HG03025 (cell line): ENCODE measurements around the gene INTS6.

Source experiments
- ATAC-seq: cut with Tn5 transposase; IDR thresholded peaks from one replicate; pipeline ENCODE4 v1.9.1; 2021; ENCODE audit warnings: mild to moderate bottlenecking, moderate library complexity; ENCODE audit not compliant: unreplicated experiment, low FRiP score

INTS6 gene, protein sequence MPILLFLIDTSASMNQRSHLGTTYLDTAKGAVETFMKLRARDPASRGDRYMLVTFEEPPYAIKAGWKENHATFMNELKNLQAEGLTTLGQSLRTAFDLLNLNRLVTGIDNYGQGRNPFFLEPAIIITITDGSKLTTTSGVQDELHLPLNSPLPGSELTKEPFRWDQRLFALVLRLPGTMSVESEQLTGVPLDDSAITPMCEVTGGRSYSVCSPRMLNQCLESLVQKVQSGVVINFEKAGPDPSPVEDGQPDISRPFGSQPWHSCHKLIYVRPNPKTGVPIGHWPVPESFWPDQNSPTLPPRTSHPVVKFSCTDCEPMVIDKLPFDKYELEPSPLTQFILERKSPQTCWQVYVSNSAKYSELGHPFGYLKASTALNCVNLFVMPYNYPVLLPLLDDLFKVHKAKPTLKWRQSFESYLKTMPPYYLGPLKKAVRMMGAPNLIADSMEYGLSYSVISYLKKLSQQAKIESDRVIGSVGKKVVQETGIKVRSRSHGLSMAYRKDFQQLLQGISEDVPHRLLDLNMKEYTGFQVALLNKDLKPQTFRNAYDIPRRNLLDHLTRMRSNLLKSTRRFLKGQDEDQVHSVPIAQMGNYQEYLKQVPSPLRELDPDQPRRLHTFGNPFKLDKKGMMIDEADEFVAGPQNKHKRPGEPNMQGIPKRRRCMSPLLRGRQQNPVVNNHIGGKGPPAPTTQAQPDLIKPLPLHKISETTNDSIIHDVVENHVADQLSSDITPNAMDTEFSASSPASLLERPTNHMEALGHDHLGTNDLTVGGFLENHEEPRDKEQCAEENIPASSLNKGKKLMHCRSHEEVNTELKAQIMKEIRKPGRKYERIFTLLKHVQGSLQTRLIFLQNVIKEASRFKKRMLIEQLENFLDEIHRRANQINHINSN

DNA sequence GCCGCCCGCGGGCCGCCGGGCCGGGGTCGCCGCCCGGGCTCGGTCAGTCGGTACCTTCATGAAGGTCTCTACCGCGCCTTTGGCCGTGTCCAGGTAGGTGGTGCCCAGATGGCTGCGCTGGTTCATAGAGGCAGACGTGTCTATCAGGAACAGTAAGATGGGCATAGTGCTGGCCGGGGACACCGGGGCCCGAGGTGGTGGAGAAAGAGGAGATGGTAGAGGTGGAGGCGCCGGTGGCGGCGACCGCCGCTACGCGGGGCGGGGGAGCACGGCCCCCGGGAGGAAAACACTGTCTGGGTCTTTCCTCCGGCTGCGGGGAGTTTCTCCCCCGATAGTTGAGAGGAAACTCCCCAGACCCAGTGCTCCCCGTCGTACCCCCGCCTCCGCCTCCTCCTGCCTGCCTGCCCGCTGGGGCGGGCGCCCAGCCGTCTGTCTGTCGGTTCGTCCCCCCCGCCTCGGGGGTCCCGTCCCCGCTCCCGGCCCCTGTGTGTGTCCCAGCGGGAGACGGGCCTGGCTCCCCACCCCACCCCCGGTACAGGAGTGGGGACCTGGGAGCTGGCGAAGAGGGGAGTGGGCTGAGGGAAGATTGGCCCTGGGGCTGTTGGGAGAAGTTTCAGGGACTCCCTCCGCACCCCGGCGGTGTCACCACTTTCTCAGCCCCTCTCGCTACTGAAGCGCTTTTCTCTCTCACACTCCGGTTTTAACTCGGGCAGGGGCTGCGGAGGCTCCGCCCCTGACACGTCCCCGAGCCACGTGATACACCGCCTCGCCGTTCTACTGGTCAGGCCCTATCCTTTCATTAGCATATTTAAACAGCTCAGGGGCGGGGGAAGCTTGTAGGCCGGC is at the start of gene INTS6:
INTS6 (minus strand) TSS at position 676 of the 846 bp plus-strand sequence; CDS start at position 165, 511 bp downstream.
- ATAC-seq, result peak; percentile 65

DNA sequence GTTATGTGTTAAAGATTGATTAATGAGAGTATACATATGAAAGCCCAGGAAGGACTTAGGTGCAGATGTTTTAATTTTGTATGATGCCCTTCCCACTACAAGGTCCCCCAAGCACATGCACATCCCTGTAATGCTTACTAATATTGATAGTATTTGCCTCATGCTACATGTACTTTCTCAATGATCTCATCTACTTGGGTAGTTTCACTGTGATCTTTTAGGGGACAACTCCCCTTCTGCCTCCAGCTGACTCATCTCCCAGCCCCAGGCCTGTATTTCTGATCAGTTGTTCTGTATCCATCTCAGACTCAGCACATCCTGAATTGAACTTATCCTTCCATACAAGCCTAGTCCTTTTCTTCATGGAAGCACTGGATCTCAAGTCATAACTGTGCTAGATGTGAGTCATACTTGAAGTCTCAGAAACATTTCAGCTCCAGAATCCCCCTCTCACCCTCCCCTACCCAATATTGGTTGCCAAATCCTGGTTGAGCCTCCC is 49.4 kb upstream of the INTS6 start:
- ATAC-seq, result peak; percentile 89

DNA sequence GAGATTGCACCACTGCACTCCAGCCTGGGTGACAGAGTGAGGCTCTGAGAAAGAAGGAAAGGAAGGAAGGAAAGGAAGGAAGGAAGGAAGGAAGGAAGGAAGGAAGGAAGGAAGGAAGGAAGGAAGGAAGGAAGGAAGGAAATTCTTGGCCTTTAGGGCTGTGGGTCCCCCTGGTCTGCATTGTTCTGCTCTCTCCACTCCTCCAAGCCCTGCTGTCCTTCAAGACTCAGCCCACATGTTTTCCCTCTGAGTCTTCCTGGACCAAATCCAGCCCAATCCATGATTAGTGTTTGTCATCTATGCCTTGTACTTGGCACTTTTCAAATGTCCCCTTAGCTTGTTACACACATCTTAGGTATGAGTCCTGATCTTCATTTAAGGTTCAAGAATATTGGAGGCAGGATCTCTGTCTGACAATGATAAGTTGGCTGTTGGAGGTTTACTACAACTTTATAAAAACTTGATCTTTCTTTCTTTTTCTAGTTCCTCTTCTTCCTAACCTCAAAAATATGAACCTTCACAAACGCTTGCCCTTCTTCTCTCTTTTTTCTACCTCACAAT is 48.8 kb upstream of the INTS6 start:
- peak; percentile 42 for ATAC-seq

DNA sequence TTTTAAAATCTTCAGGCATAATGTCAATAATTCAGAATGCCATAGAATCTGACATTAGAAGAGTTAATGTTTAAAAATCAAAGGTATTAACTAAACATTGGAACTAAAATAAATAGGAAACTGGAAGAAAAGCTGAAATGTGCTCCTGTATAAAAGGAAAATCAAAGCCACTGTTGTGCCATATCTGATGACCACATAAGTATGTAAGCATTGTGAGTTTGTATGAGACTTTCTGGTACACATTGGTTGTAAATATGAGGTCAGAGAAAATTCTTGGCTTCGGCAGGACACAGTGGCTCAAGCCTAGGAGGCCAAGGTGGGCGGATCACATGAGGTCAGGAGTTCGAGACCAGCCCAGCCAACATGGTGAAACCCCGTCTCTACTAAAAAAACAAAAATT is 48.3 kb upstream of the INTS6 start:
- ATAC-seq, result no peak

DNA sequence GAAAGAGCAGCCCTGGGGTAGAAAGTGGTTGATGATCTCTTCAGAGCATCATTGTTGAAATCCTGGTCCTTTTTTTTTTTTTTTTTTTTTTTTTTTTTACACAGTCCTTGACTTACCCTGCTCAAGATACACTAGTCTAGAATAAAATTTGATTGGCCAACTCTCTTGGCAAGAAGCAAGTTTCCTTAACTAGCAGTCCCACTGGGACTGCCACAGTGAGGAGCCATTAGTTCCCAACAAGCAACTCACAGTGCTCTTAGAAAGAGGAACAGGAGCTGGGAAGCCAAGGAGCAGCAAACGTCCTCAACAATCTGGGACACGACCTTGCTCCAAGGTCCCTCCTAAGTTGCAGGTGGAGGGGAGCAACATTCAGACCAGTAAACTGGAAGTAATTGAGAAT is 47.9 kb upstream of the INTS6 start:
- no peak for ATAC-seq

DNA sequence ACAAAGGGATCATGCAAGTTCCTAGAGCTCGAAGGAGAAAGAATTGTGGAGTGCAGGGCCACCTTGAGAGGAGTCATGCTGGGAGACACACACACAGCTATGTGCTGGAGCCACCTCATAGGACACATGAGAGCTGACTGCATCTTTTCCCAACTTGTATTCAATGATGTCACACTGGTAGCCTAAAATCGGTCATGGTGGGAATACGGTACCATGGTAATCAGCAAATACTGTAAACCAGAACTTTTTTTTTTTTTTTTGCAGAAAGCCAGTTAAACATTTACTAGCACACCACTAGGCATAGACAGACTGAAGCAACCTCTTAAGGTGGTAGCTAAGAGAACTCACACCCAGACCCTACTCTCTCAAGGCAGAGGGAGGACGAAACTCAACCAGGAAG is 47.0 kb upstream of the INTS6 start:
- ATAC-seq, result no peak

DNA sequence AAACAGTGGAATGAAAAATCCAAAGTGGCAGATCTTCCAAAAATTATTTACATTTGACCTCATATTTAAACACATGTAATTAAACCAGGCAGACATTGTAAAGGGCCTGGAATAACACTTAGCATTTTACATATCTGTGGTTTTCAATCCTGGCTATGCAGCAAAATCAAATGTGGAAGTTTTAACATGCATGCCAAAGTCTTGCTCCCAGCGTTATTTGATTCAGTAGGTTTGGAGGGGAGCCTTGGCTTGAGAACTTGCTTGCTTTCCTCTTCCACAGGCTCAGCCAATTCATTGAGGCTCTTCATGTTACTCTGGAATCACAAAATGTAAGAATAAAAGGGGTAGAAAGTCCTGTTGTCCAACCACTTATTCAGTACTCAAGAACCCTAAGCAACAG is 42.5 kb upstream of the INTS6 start:
- ATAC-seq, result no peak

DNA sequence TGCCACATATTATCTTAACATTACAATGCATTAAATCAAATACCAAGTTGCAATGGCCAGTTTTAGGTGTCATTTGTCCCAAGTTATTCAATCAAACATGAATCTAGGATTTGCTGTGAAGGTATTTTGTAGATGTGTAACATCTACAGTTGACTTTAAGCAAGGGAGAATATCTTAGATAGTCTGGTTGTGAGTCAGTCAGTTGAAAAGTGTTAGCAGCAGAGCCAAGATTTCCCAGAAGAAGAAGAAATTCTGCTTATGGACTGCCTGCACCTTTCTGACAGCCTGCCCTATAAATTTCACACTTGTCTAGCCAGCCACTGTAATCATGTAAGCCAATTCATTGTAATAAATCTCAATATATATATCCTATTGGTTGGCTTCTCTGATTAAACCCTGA is 41.3 kb upstream of the INTS6 start:
- ATAC-seq, result no peak

DNA sequence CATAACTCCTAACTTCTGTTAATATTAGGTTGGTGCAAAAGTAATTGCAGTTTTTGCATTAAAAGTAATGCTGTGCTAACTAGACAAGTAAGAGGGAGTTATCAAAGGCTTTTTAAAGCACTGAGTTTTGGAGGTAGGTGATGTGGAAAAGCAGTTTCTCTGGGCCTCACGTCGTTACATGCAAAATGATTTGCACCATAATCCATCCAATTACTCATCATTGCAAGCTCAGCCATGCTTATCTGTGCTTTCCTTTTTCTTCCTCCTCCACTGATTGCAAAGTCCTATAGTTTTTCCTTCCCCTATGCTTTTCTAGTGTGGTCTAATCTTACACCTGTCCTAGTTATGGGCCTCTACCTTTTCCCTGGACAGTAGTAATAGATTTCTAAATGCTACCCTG is 35.4 kb upstream of the INTS6 start:
- no peak for ATAC-seq

DNA sequence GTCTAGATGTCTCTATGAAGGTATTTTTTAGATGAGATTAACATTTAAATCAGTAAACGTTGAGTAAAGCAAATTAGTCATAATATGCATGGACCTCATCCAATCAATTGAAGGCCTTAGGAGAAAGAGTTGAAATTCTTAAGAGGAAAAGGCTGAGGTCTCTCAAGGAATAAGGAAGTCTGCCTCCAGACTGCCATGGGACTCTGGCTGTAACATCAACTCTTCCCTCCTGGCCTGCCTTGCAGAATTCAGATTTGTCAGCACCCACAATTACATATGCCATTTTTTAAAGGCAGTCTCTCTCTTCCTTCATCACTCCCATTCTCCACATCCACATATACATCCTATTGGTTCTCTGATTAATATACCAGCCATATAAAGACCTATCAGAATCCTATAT is 28.8 kb upstream of the INTS6 start:
- ATAC-seq, result no peak

DNA sequence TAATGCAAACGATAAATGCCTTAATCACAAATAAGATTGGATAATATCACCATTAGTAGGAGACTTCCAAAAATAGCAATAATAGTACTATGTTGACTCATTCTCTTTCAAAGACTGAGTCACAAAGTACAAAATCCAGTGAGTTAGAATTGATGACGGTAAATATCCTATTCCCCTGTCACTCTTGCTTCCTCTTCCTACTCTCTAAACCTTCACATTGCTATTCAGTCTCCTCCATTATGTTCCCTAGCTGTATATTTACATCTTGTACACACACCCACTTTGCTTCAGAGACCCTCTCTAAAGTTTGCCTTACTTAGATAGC is 26.3 kb upstream of the INTS6 start:
- no peak for ATAC-seq

DNA sequence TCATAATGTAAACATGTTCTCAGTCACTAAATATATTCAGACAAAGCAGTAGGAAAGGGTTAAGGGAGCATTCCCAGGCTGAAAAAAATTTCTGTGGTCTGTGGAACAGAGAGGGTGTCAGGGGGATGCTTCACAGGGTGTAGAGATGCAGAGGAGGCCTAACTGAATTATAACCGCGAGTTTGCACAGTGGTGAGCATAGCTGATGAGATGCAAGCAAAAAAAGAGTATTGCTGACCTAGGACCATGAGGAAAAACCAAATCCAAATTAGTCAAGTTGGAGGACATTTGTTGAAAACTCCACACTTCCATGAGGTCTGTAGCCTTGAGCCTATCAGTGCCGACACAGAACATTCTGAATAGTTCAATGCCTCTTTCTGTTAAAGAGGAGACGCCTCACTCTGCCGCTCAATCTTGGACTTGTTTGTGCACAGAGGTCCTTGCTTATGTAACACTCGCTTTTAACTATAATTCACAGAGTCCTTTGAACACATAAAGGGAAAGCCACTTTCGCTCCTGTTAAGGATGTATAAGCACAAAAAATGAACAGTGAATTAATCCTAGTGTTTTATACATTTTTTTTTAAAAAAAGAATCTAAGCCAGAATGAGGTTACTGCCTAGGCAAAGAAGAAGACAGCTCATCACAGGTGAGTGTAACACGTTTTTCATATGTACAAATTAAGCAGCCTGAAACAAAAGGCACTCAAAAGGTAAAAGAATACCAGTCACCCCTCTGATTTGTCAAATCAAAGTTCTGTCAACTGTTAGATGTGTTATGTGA is 25.8 kb upstream of the INTS6 start:
- no peak for ATAC-seq

DNA sequence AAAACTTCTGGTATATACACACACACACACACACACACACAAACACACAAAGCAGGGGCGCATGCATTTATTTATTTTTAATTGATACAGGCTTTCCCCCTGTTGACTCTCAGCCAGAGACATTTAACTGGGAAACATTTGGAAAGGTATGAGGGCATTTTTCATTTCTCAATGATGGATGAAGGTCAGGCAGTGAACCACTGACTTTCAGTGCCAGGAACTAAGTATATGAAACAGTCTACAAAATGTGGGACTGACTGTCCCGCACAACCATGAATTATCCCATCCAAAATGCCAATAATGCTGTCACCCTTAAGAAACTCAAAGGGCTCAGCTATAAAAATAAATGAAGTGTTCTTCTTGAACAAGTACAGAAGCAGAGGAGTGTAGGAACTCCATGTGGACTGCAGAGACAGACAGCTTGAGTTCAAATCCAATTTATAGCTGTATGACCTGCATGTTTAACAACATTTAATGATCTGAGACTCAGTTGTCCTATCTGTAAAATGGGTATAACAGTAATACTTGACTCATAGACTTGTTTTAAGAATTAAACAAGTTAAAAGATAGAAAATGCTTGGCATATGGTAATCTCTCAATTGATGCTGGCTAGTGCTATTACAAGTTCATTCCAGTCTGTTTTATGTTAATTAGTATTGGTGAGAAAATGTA is 25.0 kb upstream of the INTS6 start:
- no peak for ATAC-seq

DNA sequence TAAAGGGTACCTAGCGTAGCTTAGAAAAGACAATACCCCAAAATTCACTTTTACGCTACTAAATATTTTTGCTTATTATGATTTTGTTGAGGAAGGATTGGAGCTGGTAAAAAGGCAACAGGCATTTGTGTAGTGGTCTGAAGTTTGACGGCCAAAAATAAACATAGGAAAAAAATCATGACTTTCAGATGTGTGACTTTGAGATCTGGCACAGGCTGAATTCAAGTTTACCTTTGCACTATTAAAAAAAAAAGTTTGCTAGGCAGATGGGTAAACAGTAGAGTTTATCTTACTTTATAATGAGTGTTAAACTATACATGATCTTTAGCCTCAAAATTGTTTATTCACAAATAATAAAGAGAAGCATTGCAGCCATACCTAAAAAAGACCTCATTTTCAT is 24.3 kb upstream of the INTS6 start:
- no peak for ATAC-seq

DNA sequence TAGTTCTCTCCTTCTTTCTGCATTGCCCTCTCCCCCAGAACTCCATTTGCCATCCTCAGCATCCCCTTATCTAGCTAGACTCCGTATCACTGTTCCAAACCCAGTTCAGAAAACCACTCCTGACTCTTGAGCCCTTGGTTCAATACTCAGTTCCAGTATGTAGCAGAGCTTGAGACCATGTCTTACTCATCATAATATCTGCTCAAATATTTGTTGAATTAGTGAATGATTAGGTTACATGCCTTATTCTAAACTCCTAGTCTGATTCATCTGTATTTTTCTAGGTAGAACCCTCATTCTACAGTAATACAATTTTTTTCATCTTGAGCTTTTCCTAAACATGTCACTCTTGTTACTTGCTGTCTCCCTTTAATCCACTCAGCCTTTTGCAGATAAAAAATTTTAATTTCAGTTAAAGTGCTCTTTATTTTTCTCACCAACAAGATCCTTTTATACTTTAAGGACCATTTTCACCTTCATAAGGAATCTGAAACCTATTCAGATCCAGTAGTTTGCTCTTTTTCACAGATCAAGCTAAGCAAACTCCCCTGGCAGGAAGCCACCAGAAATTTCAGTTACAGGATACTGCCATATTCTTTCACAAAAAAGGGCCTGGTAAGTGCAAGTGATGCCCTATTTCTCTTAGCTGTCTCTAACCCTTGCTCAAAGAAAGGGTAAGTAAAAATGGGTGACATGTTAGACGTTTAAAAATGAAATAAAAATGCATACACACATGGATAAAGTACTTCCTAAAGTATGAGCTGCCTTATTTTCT is 23.1 kb upstream of the INTS6 start:
- no peak for ATAC-seq

DNA sequence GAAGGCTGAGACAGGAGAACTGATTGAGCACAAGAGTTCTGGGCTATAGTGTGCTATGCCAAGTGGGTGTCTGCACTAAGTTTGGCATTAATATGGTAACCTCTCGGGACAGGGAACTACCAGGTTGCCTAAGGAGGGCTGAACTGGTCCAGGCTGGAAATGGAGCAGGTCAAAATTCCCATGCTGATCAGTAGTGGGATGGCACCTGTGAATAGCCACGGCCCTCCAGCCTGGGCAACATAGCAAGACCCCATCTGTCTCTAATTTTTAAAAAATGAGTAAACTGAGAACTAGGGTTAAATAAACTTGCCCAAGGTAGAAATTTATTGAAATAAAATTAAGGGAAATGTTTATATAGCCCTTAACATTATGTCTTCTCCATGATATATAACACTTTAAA is 17.0 kb upstream of the INTS6 start:
- ATAC-seq, result no peak

DNA sequence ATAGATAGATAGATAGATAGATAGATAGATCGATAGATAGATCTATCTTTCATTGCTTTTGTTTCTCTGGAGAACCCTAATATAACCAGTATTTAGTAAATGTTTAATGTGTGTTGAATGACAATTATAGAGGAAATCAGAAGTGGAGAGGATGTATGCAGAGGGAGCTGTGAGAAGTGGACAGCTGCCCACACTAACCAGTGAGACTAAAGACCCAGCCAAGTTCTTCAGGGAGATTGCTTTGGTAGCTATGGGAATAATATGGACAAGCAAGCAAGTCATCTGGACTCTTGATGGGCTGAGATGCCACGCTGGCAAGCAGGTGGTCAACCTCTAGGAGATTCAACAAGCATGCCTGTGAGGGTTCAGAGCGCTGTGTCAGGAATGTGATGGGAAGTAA is 14.9 kb upstream of the INTS6 start:
- no peak for ATAC-seq

DNA sequence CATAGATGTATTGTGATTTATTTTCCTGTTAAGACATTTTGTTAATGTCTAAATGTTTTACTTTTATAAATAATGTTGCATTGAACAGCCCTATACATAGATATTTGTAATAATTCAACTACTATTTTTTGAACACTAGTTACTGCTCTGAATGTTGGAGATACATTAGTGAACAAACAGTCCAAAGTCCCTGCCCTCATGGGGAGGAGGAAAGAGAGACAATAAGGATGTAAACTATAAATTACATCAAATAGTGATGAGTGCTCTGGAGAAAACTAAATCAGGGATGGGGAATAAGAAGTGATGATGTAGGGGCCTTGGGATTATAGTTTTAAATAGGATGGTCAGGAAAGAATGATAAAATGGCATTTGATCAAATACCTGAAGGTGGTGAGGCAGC is 12.3 kb upstream of the INTS6 start:
- ATAC-seq, result no peak
